Right renal cortex interstitium (tissue), 3 donors: ENCODE data around the gene EPN2. TPM values are rescaled to one million over a fixed set of nuclear protein-coding genes. Genes with fewer than 3 reads are reported as not detected.
A peak's percentile ranks its signal among the peaks of the same experiment; 100 is the strongest.

Source experiments
- DNase-seq, 3 donors: peaks; one replicate each; pipeline ENCODE4 v3.0.0-alpha.2; 2013; ENCODE audit warnings: low read depth in 3 of 3, low spot score in 2 of 3
- polyA plus RNA-seq, 3 donors: library from polyadenylated mRNA; unstranded; fragments of 120-200 nt; gene quantifications; one replicate each; pipeline ENCODE4 v1.2.1, GENCODE V29; 2013; ENCODE audit not compliant: insufficient read length in 3 of 3

Gene EPN2
- polyA plus RNA-seq, 3 donors, result 44.8 to 49.6 (median 48.2) TPM

DNA sequence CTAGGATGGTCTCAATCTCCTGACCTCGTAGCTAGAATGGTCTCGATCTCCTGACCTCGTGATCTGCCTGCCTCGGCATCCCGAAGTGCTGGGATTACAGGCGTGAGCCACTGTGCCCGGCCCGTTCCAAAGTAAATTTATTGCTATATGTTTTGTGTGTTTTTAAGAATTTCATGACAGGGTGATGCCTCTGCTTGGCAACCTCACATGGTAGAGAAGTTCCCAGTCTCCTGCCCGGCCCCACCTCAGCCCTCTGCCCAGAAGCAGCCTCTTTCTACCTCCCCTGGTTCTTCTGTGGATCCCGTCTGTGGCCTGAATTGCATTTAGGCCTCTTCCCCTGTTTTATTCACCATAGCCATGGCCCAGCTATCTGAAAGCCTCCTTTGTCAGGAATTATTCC, 70.4 kb downstream of the EPN2 start:
- no peak for DNase-seq

DNA sequence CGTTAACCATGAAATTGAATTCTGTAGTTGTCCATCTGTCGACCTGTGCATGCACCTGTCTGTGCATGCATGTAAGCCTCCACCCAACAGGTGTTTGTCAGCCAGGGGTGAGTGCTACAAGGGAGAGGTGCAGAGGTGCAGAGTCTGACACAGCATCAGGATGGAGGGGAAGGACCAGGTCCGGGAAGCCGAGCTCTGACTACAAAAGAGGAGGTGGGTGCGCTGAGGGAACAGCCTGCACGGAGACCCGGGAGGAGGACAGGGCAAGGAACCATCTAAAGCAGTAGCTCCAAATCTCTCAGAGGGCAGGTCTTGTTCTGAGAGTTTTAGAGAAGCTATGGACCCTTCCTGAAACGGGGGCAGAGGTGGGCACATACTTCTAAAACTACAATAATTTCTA, 71.2 kb downstream of the EPN2 start:
- DNase-seq, result no peak

- no peak for DNase-seq
Observed at GRCh38 chr17:19309701-19310100, 72.5 kb downstream of the EPN2 start.

DNA sequence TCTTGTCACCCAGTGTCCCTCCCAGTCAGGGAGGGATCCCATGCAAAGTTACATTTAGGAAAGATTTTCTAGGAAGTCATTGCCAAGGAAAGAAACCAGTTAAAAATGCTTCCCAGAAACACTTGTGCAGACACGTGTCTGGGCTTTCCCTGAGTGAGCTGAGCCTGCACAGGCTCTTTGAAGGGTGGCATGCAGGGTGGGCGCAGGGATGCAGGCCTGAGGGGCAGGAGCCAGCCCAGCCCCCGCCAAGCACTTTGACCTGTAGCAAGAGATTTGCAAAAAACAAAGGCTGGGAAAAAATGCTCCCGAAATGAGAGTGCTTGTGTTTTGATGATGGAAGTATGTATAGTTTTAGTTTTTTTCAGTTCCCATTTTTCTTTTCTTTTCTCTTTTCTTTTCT, 73.0 kb downstream of the EPN2 start:
- DNase-seq, result no peak

- DNase-seq, result no peak
Observed at GRCh38 chr17:19311016-19311415, 73.8 kb downstream of the EPN2 start.

DNA sequence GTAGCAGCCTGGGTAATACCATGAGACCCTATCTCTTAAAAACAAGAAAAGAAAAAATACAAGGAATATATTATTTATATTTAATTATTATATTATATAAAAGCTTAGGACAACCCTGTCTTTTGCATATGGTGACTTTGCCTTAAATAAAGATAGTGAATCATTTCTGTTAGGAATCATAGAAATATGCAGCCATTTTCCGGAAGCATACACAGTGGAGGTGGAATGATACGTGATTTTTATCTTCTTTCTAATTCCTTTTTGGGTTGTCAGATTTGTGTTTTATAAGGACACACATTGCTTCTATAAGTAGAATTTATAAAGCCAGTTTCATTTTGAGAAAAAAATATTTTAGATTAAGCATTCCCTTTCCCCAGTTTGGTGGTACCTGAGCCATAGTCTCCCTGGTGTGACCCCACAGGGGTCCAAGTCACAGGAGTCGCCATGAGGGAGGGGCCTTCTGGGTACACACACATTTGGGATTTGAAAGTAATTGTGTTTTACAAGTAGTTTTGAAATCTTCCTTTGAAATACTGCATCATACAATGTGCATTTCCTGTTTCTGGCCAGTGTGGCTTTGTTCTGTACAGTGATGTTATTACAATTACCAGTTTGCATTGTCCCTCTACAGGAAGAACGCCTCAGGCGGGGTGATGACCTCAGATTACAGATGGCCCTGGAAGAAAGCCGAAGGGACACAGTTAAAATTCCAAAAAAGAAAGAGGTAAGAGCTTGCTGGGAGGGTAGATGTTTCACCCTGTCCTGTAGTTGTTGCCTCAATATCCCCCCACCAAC, 74.5 kb downstream of the EPN2 start:
- DNase-seq, result no peak

DNA sequence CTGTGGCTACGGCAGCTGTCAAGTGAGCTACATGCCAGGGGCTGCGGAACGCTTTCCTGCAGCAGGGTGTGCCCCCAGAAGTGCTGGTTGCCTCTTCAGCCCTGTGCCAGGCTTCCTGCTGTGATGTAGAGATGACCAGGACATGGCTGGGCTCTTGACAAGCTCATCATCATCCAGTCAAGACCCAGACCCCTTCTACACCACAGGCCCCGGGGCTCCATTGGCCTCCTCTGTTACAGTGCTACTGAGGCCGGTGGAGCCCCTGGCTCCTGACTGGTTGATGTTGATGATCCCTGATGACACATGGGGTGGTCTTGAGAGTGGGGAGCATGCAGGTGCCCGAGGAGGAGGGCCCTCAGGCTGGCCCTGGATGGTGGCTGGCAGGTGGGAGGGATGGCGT, 75.2 kb downstream of the EPN2 start:
- DNase-seq, result no peak

DNA sequence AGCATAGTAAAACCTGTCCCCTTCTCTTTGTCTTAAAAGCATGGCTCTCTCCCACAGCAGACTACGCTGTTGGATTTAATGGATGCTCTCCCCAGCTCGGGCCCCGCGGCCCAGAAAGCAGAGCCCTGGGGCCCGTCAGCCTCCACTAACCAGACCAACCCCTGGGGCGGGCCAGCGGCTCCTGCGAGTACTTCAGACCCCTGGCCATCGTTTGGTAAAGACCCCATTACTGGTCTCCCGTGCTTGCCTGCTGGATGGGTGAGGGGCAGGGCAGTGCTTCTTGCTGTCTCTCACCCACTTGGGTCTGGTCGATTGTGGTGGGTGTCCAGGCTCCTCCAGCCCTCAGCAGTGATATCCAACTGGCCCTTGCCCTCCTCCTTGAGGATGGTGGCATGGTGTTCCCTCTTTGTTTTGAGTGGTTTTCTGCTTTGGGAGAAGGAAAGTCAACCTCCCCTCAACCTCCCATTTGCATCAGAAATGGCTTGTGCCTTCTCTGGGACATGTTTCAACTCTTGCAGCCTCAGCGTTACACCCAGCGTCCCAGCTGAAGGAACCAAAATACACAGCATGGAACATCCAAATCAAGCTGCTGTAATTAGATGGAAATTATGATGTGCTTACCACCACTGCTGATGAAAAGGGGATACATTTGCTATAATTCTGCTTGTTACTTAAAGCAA, 76.0 kb downstream of the EPN2 start:
- DNase-seq, result no peak

GRCh38 chr17:19313746-19314651, 76.8 kb downstream of the EPN2 start:
- no peak for DNase-seq

GRCh38 chr17:19315104-19315503, 77.9 kb downstream of the EPN2 start:
- DNase-seq, result no peak

DNA sequence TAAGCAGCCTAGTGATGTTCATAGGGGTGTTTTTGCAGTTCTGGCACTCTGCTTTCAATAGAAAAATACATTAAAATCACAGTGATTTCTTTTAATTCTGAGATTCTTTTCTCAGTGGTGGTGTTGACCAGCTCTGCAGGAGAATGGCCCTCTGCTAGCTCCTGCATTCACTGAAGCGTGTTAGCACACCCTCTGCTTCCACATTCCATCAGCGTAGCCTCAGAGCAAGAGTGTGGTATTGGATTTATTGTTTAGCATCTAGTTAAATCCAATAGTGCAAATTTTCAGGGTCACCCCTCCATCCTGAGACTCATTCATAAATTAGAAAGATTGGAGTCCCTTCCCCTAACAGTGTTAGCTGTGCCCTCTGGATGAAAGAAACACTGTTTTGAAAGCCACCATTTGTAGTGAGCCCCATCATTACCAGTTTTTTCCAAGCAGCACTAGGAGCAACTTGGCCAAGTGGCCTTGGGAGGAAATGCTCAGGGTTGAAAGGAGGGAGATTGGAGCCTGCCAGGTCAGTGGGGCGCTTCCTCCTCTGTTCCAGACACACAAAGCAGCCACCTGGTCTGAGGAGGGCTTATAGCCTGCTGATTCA, 79.7 kb downstream of the EPN2 start:
- DNase-seq, result peak; percentile 20 to 56 (median 32)

DNA sequence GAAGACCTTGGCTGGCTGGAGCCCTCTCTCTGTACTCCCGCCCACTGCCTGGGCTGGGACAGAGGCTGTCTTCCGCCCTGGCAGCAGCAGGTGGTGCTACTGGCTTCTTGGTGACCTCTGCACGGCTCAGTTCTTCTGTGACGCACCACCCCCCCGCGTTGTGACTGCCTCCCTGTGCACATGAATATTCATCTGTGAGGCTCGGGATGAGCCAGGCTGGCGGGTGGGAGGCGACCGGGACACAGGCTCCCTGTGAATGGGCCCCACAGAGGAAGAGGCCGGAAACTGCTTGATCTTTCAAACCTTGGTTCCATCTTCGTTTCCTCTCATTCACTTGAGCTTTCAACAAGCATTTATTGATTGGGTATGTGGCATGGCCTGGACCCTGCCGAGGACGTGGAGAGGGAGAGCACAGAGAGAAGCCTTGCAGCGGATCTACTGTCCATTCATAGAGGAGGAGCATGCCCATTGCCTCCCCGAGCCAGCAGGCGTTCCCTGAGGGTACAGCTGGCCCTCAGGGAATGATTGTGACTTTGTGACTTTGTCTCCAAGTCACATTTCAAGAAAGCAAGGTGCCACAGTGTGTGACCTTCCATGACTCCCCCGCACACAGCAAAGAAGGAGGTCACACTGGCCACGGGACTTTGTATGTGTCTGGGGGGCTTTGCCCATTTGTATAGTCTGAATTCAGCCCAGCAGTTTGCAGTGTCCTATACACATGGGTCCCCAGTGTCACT, 80.4 kb downstream of the EPN2 start:
- peak; percentile 74 to 87 (median 84) for DNase-seq

DNA sequence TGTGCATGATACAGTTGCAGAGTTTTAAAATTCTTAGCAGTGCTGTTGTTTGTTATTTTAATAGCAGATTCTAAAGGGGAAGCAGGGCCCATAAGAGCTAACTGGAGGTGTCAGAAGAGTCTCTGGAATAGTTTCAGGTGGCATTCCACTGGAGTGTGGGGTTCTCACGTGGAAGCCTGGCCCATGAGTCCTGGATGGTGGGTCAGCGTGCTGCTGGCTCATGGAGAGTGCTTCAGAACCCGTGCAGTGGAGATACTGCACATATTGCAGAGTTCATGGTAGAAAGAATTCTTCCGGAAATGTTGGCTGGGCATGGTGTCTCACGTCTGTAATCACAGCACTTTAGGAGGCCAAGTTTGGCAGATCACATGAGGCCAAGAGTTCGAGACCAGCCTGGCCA, 81.4 kb downstream of the EPN2 start:
- DNase-seq, result no peak

DNA sequence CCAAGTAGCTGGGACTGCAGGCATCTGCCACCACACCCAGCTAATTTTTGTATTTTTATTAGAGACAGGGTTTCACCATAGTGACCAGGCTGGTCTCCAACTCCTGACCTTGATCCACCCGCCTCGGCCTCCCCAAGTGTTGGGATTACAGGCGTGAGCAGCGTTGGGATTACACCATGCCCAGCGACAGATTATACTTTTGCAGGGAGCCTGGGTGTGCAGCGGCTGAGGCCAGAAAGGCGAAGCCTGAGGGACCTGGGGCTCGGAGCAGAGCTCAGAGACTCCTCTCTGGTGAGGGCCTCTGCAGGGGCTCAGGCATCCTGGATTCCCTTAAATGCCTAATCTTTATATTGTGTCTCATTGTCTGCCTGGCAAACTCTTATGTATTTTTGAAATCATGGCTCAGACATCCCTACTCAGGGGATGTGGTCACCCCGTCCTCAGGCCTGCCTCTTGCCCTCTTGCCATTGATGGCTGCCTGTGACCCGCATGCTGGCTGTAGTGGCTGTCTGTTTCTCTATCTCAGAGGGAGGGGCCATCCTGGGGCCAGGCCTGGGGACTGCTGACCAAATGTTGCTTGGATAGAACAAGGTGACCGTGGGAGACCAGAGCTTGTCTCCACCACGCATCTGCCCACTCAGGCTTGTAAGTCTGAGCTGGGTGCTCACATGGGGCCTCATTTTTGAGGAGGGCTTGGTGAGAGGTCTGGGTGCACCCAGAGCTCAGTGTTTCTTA, 82.8 kb downstream of the EPN2 start:
- no peak for DNase-seq

GRCh38 chr17:19320876-19321275, 83.7 kb downstream of the EPN2 start:
- no peak for DNase-seq

GRCh38 chr17:19321481-19322128, 84.4 kb downstream of the EPN2 start:
- no peak for DNase-seq

GRCh38 chr17:19322129-19322505, 85.0 kb downstream of the EPN2 start:
- no peak for DNase-seq

- DNase-seq, result no peak
Observed at GRCh38 chr17:19322861-19323260, 85.7 kb downstream of the EPN2 start.

GRCh38 chr17:19325542-19325941, 88.4 kb downstream of the EPN2 start:
- no peak for DNase-seq
